Neural cell (in vitro differentiated cells): Measurements from ENCODE around the gene ADISSP. TPM values are rescaled to one million over a fixed set of nuclear protein-coding genes. Genes with fewer than 3 reads are reported as not detected.

Experiments
- H2AFZ ChIP-seq: fragments of 200-600, 300-800 bp; sonication (generic), shearing (Covaris generic); 2 replicates; pipeline ENCODE4 v1.6.0; 2014; ENCODE audit warnings: low read depth, mild to moderate bottlenecking, antibody characterized with exemption, low read length, moderate library complexity
- H3F3A ChIP-seq: fragments of 200-600 bp; shearing (Covaris generic); 2 replicates; pipeline ENCODE4 v1.6.1; 2016; ENCODE audit warnings: mild to moderate bottlenecking, moderate library complexity, mixed read lengths, antibody characterized with exemption, low read length; ENCODE audit not compliant: insufficient read depth, poor library complexity, severe bottlenecking
- H3K27ac ChIP-seq: fragments of 200-600, 300-800 bp; sonication (generic), shearing (Covaris generic); 2 replicates; pipeline ENCODE4 v1.5.1; 2014; ENCODE audit warnings: mild to moderate bottlenecking, low read length, moderate library complexity
- H3K27me3 ChIP-seq: fragments of 300-800, 200-600 bp; sonication (generic), shearing (Covaris generic); 2 replicates; pipeline ENCODE4 v1.6.0; 2014; ENCODE audit warnings: mild to moderate bottlenecking, low read depth, low read length, moderate library complexity; ENCODE audit not compliant: insufficient read depth
- H3K36me3 ChIP-seq: fragments of 300-800, 200-600 bp; sonication (generic), shearing (Covaris generic); 2 replicates; pipeline ENCODE4 v1.5.1; 2014; ENCODE audit warnings: mild to moderate bottlenecking, antibody characterized with exemption, low read length, moderate library complexity; ENCODE audit not compliant: insufficient read depth
- H3K4me2 ChIP-seq: fragments of 300-800, 200-600 bp; sonication (generic), shearing (Covaris generic); 2 replicates; pipeline ENCODE4 v1.6.0; 2014; ENCODE audit warnings: mild to moderate bottlenecking, low read length
- H3K4me3 ChIP-seq: fragments of 300-800, 200-600 bp; sonication (generic), shearing (Covaris generic); 2 replicates; pipeline ENCODE4 v1.5.1; 2014; ENCODE audit warnings: mild to moderate bottlenecking, low read length, moderate library complexity
- H3K79me2 ChIP-seq: fragments of 200-600 bp; shearing (Covaris generic); replicated peaks from 2 replicates; pipeline ENCODE4 v1.6.0; 2014; ENCODE audit warnings: mild to moderate bottlenecking, low read length, moderate library complexity; ENCODE audit not compliant: insufficient read depth
- H3K9ac ChIP-seq: fragments of 300-800, 200-600 bp; sonication (generic), shearing (Covaris generic); 2 replicates; pipeline ENCODE4 v1.6.1; 2016; ENCODE audit warnings: mild to moderate bottlenecking, low read length, mixed read lengths
- H3K9me2 ChIP-seq: fragments of 200-600 bp; shearing (Covaris generic); 2 replicates; pipeline ENCODE4 v1.6.1; 2016; ENCODE audit warnings: mild to moderate bottlenecking, low read length, mixed read lengths; ENCODE audit not compliant: insufficient read depth
- H3K9me3 ChIP-seq: fragments of 200-600, 300-800 bp; sonication (generic), shearing (Covaris generic); 2 replicates; pipeline ENCODE4 v1.6.1; 2016; ENCODE audit warnings: mild to moderate bottlenecking, mixed run types, low read length, moderate library complexity, mixed read lengths
- H4K20me1 ChIP-seq: fragments of 200-600 bp; shearing (Covaris generic); 2 replicates; pipeline ENCODE4 v1.6.1; 2016; ENCODE audit warnings: mild to moderate bottlenecking, mixed run types; ENCODE audit not compliant: insufficient read depth
- EP300 ChIP-seq: fragments of 450-650 bp; conservative IDR thresholded peaks from 2 replicates; pipeline ENCODE4 v1.6.1; 2014; ENCODE audit warnings: antibody characterized with exemption, mild to moderate bottlenecking, moderate library complexity; ENCODE audit not compliant: poor library complexity, severe bottlenecking
- EZH2 ChIP-seq: fragments of 200-600, 300-800 bp; shearing (Covaris generic), sonication (generic); IDR thresholded peaks from 2 replicates; pipeline ENCODE4 v1.6.1; 2014; ENCODE audit warnings: antibody characterized with exemption, low read length, borderline replicate concordance, mild to moderate bottlenecking; ENCODE audit not compliant: insufficient read depth, poor library complexity, severe bottlenecking
- MXI1 ChIP-seq: fragments of 450-650 bp; conservative IDR thresholded peaks from 2 replicates; pipeline ENCODE4 v1.6.1; 2014; ENCODE audit warnings: antibody characterized with exemption, mild to moderate bottlenecking; ENCODE audit not compliant: poor library complexity, severe bottlenecking
- POLR2AphosphoS5 ChIP-seq: IDR thresholded peaks from 2 replicates; pipeline ENCODE4 v1.6.1; 2012
- RAD21 ChIP-seq: fragments of 450-650 bp; conservative IDR thresholded peaks from 2 replicates; pipeline ENCODE4 v1.6.1; 2014; ENCODE audit warnings: antibody characterized with exemption, mild to moderate bottlenecking, moderate library complexity
- REST ChIP-seq: IDR thresholded peaks from 2 replicates; pipeline ENCODE4 v1.6.1; 2012; ENCODE audit warnings: borderline replicate concordance
- SMC3 ChIP-seq: fragments of 450-650 bp; conservative IDR thresholded peaks from 2 replicates; pipeline ENCODE4 v1.6.1; 2014; ENCODE audit warnings: antibody characterized with exemption, mild to moderate bottlenecking, moderate library complexity; ENCODE audit not compliant: poor library complexity
- TAF1 ChIP-seq: IDR thresholded peaks from 2 replicates; pipeline ENCODE4 v1.6.1; 2012; ENCODE audit warnings: low read depth
- polyA plus RNA-seq: library from polyadenylated mRNA; depleted of rRNA; stranded (reverse); fragments of >200 nt; gene quantifications from 2 replicates; pipeline ENCODE4 v1.2.3, GENCODE V29; 2014
- TF ChIP-seq, protein P1 (sequence below): fragments of 450-650 bp; IDR thresholded peaks from 2 replicates; pipeline ENCODE4 v1.5.1; 2014; ENCODE audit warnings: antibody characterized with exemption, mild to moderate bottlenecking, moderate library complexity; ENCODE audit not compliant: poor library complexity, severe bottlenecking

The ADISSP gene
- polyA plus RNA-seq, 1 donor from 2014 or later: 39.8 TPM

DNA sequence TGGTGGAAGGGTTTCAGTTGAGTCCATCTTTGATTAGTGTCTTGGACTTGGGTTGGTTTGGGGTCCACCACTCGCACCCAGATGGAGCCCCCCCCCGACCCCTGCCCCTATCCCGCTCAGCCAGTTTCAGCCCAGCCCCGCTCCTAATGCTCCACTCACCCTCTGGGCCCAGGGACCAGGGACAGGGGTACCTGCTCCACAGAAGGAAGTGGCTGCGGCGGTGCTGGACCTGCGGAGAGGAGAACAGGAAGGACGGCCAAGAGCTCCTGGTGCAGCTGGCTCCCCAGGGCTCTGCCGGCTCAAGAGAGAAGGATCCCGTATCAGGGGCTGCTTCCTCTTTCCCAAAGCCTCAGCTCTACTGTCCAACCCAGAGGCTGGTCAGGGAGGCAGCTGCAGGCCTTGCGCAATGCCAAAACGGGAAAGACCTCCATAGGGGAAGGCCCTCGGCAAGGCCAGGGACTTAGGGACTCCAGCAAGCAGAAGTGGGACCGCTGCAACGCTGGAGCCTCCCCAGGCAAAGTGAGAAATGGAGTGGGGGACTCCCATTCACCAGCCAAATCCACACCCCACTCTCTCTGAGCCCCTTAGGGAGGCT lies 55.2 kb downstream of the ADISSP start, which contains the start of gene SIGLEC1:
TSS of gene SIGLEC1 (minus strand) at position 322 of the 595 bp plus-strand sequence. CDS start 5,472 bp downstream, outside the sequence.
- H4K20me1 ChIP-seq: no peaks in the 10 kb centered on the region
- no peaks in the 10 kb centered on the region for H3F3A ChIP-seq
- H3K27me3 ChIP-seq: no peaks in the 10 kb centered on the region
- H3K79me2 ChIP-seq: no peaks in the 10 kb centered on the region
- no peak within 1 kb of the TSS for H2AFZ ChIP-seq
- no peak within 1 kb of the TSS for H3K4me3 ChIP-seq
- H3K9ac ChIP-seq: no peak within 1 kb of the TSS
- no peak within 1 kb of the TSS for H3K4me2 ChIP-seq
- no peaks in the 10 kb centered on the region for H3K36me3 ChIP-seq
- TF ChIP-seq POLR2AphosphoS5 (no peak), EZH2 (no peak), EP300 (no peak)
- no peak within 1 kb of the TSS for H3K27ac ChIP-seq
- no peaks in the 10 kb centered on the region for H3K9me2 ChIP-seq
- no peaks in the 10 kb centered on the region for H3K9me3 ChIP-seq

GRCh38 chr20:3711484-3711941 lies 56.0 kb downstream of the ADISSP start:
- no peaks in the 10 kb centered on the region for H3K36me3 ChIP-seq
- no peaks in the 10 kb centered on the region for H3K79me2 ChIP-seq
- H3K27me3 ChIP-seq: no peaks in the 10 kb centered on the region
- H3K9me2 ChIP-seq: no peaks in the 10 kb centered on the region
- H3K9ac ChIP-seq: no peak overlapping the region
- TF ChIP-seq MXI1 (no peak), POLR2AphosphoS5 (no peak), EZH2 (no peak), REST (no peak), RAD21 (no peak), EP300 (no peak), TAF1 (no peak), SMC3 (no peak)
- TF ChIP-seq, protein P1, sequence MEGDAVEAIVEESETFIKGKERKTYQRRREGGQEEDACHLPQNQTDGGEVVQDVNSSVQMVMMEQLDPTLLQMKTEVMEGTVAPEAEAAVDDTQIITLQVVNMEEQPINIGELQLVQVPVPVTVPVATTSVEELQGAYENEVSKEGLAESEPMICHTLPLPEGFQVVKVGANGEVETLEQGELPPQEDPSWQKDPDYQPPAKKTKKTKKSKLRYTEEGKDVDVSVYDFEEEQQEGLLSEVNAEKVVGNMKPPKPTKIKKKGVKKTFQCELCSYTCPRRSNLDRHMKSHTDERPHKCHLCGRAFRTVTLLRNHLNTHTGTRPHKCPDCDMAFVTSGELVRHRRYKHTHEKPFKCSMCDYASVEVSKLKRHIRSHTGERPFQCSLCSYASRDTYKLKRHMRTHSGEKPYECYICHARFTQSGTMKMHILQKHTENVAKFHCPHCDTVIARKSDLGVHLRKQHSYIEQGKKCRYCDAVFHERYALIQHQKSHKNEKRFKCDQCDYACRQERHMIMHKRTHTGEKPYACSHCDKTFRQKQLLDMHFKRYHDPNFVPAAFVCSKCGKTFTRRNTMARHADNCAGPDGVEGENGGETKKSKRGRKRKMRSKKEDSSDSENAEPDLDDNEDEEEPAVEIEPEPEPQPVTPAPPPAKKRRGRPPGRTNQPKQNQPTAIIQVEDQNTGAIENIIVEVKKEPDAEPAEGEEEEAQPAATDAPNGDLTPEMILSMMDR: no peak
- H3K4me3 ChIP-seq: no peak overlapping the region
- H4K20me1 ChIP-seq: no peaks in the 10 kb centered on the region
- H3K27ac ChIP-seq: no peak overlapping the region
- no peak overlapping the region for H2AFZ ChIP-seq
- no peaks in the 10 kb centered on the region for H3K9me3 ChIP-seq
- no peaks in the 10 kb centered on the region for H3F3A ChIP-seq
- H3K4me2 ChIP-seq: no peak overlapping the region
